GM19438 (cell line): ENCODE measurements around the gene TACR1.
"Not testable (repeated sequence)": the region's sequence is repeated elsewhere in the genome, so short reads cannot be mapped to it uniquely, and the experiment has no call there.

Experiments used
- ATAC-seq: cut with Tn5 transposase; IDR thresholded peaks from one replicate; pipeline ENCODE4 v1.9.1; 2021; ENCODE audit warnings: low read depth; ENCODE audit not compliant: unreplicated experiment

The TACR1 gene

DNA sequence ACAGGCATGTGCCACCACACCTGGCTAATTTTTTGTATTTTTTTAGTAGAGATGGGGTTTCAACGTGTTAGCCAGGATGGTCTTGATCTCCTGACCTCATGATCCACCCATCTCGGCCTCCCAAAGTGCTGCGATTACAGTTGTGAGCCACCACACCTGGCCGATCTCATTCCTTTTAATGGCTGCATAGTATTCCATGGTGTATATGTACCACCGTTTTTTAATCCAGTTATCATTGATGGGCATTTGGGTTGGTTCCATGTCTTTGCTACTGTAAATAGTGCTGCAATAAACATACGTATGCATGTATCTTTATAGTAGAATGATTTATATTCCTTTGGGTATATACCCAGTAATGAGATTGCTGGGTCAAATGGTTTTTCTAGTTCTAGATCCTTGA, 51.4 kb downstream of the TACR1 start:
- ATAC-seq = not testable (repeated sequence)

DNA sequence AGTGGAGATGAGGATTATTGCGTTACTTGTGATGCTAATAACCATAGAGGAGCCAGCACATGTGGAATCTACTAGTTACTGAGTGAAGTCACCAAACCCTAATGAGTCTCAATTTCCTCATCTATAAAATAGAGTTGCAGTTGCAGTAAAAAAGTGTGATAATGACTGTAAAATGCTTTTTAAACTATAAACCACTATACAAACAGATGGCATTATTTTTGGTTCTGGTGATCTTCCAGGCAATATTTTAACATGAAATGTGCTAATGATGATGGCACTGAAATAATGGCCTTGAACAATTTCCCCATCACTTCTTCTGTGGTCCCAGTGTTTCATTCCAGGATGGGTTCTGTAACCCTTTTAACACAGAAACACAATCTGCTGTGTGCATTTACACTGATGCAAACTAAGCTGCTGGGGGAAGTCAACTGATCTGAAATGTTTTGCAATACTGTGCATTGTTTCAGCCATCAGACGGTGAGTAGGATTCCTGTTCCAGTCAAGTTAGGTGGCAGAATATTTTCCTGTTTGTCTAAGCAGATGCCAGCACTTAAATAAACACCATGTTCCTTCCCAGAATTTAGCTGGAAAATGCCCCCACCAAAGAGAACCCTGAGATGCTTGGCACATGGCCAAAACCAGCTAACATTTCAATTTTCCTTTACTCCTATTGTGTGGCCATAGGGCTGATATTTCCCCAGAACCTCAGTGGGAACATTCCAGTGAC, 52.6 kb downstream of the TACR1 start:
- ATAC-seq = no peak

DNA sequence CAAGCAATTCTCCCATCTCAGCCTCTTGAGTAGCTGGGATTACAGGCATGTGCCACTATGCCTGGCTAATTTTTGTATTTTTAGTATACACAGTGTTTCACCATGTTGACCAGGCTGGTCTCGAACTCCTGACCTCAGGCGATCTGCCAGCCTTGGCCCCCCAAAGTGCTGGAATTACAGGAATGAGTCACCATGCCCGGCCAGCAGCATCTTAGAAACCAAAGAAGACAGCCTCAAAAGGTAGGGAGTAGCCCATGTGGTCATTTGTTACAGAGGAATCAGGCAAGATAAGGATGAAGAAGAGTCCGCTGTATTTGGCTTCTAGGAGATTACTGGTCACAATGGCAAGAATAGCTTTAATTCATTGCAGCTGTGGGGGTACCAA, 53.1 kb downstream of the TACR1 start:
- not testable (repeated sequence) for ATAC-seq

DNA sequence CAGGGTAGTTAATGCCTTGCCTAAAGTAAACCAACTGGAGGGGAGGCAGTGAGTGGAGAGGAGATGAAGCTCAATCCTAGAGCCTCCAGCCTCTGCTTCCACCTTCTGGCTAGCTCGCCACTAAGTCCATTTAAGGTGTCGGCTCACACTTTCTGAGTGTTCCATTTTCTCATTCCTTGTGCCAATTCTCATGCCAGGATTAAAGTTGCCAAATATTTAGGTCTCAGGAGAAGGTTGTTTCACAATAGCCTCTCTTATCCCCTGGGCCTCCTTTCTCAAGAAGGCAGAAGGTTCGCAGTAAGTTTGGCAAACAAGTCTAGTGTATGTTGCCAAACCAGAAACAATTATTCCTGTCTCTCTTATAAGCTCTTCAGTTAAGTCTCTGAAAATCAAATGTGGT, 57.2 kb downstream of the TACR1 start:
- ATAC-seq = no peak

DNA sequence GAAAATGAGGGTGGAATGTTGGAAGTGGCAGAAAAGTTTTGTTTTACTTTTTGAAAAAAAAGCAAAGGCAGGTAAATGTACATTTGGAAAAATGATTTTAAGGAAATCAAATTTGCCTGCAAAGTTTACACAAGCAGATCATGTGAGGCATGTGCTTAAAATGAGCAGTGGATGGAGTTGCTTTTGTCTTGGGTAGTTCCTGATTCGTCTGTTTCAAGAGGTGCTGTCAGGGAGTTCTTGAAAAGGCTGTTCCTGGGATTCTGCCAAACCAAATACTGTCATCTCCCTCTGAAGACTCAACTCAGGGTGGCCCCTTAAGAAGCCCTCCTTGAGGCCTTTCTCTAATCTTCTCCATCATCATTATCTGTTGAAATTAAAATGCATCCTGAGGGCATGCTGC, 59.0 kb downstream of the TACR1 start:
- no peak for ATAC-seq

DNA sequence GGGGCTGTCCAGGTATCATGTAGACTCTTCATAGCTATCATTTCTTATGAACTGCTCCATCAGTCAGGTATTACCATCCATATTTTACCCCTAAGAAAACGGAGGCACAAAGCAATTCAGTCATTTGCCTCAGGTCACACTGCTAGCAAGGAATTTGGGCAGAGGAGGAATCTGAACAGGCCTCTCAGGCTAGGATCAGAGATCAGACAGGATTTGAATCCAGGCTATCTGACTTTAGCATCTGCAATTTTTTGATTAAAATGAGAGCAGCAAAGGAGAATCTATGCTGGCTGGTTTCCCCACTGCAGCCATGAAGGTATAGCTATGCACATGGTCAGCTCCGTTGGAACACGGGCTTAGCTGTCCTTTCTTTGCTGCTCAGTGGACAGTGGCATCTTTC, 60.1 kb downstream of the TACR1 start:
- no peak for ATAC-seq

DNA sequence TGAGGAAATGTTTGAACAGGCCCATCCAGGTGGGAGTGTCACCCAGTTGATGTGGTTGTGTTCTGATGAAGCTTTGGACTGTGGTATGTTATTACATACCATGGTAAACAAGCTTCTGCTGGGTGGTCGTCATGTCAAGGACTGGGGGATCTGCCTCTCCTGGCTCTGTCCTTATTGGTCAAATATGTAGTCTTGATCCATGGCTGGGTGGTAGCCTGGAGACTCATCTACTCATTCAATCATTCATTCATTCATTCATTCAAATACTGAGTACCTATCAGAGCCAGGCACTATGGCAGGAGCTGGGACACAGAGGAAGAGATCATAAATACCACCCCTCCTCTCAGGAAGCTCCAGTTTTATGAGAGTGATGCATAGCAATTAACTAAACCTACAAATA, 60.8 kb downstream of the TACR1 start:
- no peak for ATAC-seq

DNA sequence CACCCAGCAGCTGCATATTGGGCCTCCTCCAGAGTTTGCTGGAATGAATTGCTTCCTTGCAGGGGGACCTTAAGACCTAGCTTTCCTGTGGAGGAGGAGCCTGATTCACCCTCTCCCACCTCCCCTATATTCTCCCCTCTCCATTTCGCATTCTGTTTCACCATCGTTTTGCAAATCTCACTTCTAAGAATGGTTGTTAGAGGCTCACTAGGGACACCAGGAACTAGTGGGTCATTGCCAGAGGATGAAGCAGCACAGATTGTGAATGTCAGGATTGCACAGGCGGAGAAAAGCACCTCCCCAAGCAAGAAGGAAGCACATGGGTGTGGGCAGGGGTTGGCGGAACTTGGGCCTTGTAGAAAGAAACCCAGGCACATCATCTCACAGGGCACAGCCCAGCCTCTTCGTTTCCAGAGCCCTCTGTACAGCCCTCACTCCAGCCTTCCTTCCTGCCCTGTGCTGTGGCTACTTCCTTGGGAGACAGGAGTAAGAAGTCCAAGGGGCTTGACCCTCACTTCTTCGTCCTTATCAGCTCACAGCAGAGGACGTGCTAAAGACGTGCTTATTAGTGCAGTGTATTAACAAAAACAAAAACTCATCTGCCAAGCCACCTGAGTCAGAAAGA, 63.4 kb downstream of the TACR1 start:
- no peak for ATAC-seq

DNA sequence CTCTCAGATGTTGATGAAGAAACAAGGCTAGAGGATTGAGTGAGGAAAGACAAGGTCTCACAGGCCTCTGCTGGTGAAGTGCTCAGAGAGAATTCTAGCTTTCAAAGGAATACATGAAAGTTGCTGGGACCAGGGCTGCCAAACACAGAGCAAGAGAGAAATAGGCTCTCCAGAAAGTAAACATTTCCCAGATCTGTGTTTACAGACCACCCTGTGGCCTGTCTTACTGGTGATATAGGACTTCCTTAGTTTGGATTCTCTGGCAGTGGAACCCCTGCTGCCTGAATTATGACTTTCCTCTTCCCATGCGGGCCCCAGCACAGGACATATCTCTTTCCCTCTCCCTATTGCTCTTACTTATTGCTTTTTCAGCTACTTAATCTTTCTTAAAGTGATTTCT, 64.5 kb downstream of the TACR1 start:
- no peak for ATAC-seq

DNA sequence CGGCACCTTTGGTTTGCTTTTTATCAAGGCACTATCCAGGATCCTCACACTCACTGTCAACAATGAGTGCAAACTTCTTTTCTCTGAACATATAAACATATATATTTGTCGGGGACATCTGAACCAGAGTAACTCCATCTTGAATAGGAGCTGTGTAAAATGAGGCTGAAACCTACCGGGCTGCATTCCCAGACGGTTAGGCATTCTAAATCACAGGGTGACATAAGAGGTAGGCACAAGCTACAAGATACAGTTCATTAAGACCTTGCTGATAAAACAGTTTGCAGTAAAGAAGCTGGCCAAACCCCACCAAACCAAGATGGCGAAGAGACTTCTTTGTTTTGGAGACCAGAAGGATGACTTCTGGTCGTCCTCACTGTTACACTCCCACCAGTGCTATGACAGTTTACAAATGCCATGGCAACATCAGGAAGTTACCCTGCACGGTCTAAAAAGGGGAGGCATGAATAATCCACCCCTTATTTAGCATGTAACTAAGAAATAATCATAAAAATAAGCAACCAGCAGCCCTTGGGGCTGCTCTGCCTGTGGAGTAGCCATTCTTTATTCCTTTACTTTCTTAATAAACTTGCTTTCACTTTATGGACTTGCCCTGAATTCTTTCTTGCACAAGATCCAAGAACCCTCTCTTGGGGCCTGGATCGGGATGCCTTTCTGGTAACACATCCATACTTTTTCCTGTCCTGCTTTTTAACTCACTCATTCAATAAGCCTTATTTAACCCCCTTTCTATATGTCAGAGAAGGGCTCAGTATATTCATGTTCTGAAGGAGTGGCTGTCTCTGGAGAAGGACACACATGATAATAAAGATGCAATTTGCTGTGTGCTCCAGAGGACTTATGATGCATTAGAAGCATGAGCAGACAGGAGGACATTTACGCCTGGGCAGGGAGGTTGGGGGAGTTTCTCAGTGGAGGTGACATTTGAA, 65.4 kb downstream of the TACR1 start:
- no peak for ATAC-seq

DNA sequence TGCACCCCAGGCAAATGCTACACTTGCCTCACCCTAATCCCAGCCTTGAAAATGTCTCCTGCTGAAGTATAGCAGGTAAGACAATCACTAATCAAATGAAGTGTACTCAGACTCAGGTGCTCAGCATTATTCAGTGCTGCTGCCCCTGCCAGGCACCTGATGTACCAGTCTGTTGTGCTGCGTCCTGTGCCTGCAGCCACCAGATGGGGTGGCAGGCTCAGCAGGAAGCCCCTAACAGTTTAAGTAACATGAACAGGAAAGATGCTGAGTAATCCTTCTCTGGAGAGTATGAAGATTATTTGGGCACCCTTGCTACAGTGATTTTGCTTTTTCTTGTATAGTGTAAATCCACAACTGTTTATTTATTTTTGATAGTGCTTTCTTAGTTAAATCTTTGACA, 69.1 kb downstream of the TACR1 start:
- no peak for ATAC-seq

DNA sequence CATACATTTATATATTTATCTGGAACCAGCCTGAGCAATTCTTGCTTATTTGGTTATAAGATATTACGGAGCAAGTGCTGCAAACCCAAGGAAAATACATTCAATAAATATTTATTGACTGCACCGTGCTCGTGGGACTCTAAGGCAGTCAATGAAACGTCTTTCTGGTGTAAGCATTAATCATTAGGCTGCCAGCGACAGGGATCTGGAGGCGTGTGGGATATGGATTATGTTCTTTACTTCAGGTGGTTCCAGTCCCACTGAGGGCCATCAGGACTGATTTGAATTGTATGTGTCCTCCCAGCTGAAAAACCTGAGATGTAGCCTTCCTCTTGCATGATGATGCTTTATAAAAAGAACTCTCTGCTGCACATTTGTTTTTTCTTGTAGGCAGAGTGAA, 75.4 kb downstream of the TACR1 start:
- ATAC-seq = no peak

DNA sequence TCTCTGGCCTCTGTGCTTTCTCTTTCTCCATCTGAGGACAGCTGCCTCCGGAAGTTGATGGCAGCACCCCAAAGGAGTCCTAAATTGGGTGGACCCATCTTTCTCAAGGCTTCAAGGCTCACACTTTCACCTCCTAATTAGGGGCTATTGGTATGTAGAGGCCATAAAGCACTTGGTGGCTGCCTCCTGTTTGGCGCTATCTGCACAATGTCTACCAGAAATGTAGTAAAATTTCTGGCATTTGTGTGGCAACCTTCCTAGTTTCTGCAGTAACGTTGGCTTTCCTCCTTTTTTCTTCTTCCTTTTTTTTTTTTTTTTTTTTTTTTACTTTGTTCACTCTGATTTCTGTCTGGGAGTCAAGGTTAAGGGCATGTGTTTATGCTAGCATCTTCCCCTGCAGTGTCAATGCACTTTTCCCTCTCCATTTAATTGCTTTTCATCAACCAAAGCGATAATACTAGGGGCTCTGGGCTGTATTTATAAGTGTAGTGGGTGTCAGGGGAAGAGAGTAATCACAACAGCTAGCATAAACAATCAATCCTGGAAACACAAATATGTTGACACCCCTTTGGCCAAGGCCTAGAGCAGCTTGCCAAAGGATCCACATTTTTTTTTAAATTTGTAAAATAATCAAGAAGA, 86.0 kb downstream of the TACR1 start:
- no peak for ATAC-seq

DNA sequence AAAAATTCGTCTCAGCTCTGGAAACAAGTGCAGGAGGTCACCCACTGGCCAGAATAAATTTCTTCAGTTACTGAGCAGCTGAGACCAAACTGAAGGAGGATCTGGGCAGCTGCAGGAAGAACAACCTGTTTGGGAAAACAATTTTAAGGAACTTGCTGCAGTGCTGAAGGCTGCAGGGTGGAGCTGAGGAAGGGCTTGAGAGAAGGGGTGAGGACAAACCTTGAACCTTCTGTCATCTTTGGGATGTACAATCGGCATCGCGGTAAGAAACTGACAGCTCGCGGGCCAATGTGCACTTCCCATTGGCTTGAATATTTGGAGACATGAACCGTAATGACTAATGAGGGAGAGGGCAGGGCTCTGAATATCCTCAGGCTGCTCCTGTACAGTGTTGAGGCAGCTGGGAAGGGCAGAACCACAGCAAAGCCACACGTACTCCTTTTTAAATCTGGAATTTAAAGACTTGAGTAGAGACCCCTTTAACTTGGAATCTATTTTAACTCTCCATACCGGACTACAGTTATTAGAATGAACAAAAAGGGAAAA, 90.3 kb downstream of the TACR1 start:
- ATAC-seq = no peak

DNA sequence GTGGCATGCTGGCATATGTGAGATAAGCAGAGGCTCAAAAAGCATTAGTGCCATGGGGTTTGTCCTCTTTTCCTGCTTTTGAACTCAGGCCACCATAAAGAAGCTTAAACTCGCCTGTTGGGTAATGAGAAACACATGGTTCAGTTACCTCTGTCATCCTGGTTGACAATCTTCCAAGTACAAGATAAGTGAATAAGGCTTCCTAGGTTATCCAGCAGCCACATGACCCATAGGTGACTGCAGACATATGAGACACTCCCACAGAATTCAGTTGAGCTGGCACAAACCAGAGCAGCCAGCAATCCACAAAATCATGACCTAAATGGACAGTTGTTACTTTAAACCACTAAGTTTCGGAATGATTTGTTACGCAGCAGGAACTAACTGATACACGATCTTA, 97.3 kb downstream of the TACR1 start:
- no peak for ATAC-seq

DNA sequence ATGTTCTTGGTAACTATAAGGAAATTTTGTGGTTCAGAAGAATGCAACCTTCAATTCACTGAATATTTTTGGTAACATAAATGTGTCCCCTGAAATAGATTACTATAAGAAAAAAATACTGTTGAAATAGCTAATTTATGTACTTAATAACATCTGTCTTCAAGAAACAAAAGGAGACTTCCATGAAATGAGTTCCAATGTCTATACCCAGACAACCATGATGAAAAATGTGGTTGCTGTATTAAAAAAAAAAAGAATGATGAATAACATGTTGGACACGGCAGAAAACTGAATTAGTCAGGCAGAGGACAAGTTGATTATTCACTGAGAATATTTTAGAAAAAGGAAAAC, 98.5 kb downstream of the TACR1 start:
- ATAC-seq = no peak

DNA sequence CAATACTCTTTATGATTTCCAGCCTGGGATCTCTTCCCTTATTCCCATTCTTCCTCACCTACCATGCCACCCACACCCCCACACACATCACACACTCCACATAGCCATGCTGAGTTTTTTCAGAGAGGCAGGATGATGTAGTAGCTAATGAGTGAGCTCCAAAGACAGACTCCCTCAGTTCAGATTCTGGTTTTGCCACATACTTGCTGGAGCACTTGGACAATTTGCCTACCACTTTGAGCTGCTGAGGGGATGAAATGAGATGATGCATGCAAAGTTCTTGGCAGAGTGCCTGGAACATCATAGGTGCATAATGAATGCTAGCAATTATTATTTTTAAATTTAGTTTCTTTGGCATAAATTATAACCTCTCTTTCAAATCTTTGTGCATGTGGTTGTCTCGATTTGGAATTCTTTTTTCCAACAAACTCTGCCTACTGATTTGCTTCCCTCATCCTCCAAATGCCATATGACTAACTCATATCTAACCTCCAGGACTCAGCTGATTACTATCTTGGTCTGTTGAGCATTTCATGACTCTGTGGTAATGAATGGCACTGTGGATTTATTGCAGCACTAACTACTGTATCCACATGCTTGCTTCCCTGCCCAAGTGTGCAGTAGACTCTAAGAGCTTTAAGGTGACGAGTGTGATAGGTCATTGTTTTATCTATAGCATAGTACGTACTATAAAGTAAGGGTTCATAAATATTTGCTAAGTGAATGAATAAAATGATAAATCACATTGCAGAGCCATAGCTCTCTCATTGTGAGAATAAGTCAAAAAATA, 99.1 kb downstream of the TACR1 start:
- no peak for ATAC-seq

DNA sequence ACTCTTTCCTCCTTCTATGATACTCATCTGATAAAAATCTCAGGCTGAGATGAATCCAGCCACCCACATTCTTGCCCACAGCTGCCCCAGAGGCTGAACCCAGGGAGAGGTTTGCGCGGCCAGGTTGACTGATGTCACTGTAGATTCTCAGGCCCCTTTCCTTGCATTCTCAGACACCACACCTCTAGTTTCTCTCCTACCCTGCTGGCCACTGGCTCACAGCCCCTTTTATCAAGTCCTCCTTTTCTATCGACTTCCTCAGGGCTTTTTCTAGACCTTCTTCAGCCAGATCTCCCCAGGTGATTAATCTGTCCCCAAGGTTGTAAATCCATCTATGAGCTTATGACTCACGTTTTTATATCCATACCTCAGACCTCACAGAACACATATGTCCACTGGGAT, 99.8 kb downstream of the TACR1 start:
- ATAC-seq = no peak

DNA sequence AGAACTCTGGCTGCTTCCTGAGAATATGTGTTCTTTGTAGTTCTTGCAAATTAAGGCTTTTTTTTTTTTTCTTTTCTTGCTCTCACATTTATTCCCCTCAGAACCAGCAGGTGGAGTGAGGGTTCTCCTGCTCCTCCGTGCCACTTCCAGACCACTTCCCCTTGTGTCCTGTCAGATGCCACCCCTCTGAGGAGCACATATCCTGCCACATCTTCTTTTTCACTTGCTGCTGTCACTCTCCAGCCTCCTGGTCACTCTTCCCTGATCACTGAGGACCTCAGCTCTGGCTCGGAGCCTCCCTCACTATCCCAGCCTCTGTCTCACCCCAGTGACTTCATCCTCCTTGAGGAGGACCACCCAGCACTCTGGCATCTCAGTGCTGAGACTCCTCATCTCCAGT, 100.5 kb downstream of the TACR1 start:
- no peak for ATAC-seq

DNA sequence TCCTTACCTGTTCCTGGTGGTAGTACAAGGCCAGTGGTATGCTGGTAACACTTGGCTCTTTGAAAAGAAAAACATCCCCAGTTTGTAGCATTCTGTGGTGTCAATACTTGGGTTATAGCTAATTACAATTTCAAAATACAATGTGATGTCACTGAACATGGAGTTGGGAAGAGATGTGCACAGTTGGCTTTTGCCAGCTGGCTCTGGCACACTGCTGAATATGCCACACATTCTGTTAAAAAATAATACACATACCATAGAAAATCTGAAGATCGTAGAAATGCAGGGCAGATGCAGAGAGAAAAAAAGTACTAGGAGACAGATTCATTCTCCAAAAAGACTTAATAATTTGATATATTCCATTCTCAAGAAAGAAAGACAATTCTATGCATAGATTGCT, 101.5 kb downstream of the TACR1 start:
- ATAC-seq = no peak
